ENCODE data around the gene DPP9.

The DPP9 gene

DNA sequence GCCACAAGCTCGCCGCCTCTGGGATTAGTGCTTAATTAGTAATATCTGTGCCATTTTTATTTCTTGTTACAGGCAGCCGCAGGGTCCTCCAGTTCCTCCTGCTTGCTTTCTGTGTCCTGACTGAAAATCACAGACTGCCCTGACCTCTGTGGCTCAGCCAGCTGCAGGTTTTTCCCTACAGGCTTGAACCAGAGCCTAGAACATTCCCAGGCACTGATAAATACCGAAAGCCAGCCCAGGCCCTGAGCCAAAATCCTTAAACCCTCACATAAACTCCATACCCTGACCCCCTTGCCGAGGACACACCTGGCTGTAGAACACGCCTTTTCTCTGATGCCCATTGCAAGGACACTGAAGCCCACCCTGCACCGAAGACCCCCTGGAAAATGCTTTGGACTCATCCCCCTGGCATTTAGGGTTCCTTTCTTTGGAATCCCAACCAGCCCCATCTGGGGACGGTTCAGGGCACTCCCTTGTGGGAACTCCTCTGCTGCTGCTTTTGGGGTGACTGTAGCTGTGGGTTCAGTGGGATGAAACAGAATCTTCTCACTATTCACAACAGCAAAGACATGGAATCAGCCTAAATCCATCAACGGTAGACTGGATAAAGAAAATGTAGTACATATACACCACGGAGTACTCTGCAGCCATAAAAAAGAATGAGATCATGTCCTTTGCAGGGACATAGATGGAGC is 15.5 kb downstream of the DPP9 start:
- DNase-seq = no peak

DNA sequence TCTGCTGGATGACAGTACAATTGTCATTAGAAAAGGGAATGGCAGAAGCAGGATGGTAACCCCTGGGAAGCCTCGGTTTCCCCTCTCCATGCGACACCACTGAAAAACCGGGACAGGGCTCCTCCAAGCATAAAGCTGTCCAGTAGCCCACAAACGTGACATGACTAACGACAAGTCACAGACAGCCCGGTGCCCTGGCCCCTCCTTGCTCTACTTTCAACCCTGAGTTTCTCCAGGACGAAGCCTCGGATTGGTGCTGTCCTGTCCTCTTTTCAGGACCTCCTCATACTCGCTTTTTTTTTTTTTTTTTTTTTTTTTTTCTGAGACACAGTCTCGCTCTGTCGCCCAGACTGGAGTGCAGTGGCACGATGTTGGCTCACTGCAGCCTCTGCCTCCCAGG is 16.3 kb downstream of the DPP9 start:
- no peak for DNase-seq

DNA sequence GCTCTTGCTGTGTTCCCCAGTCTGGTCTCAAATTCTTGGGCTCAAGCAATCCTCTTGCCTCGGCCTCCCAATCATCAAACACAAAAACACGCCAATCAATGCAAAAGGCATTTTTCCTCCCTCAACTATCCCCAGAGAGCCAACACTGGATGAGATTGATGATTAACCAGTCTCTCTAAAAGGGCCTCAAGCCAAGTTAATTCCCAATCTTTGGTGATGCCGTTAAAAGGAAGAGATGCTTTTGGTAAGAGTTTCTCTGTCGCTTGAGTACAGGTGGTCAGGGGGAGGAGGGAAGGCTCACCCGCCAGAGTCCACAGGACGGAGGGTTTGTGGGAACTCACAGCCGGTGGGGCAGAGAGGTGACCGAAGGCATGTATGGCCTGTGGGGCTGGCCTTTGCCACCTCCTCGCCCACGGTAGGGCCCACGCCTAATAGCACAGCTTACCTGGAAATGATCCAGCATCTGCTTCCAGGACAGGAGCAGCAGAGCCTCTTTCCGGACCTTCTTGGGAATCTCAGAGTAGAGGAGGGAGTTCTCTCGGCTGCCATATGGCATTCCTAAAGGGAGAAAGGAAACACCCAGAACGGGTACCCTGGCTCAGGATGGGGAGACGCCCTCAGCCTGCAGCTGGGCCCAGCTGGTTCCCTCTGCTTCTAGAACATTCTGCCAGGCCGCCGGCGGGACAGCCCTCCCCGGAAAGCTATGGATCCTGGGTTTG is 18.1 kb downstream of the DPP9 start:
- DNase-seq = no peak

DNA sequence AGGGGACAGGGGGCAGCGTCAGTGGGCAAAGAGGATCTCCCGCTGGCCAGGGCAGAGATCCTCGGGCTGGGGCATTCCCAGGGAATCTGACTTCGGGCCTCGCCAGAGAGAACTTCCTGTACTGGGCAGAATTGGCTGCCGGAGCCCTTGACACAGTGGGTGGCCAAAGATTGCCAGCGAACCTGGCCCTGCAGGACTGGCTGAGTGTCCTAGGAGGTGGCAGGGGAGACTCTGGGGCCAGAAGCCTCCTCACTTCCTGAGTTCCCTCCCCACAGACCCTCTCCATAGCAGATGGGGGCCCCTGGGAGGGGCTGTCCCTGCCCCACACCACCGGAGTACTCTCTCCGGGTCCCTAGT is 19.3 kb downstream of the DPP9 start:
- no peak for DNase-seq

DNA sequence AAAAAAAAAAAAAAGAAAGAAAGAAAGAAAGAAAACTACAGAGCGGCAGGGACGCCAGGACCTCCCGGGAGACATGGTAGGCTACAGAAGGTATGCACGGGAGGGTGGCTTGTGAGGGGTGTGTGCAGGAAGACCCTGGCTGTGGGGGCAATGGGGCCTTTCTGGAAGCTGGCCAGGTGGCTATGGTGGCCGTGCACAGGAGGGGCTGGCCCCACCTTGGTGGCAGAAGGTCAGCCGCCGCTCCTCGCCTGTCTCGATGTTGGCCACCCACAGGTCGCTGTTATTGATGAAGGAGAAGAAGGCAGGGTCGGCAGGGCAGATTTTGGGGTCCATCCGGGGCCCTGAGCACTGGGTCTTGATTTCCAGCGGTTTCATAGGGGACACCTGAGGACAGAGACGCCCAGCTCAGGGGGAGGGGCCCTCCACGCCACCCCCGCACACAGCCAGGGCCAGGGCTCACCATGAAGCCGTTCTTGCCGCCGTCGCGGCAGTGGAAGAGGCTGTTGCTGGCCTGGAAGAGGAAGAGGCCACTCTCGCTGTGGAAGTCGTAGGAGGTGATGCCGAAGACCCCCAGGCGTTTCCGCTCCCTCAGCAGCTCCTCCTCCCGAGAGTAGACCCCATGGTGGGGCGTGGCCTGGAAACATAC is 19.8 kb downstream of the DPP9 start:
- no peak for DNase-seq

DNA sequence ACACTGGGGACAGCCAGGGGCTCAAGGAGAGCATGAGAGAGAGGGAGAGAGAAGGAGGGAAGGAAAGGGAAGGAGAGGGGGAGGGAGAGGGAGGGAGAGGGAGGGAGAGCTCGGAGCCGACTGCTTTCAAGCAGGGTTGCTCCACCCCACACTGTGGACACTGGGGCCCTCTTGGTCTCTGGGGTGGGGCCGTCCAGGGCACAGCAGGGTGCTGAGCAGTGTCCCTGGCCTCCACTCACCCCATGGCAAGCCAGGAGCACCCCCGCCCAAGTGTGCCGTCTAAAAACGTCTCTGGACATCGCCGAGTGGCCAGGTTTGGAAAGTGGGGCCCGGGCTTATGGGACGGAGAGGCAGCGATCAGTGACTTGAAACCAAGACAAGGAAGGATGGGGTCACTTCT is 20.9 kb downstream of the DPP9 start:
- DNase-seq = no peak

DNA sequence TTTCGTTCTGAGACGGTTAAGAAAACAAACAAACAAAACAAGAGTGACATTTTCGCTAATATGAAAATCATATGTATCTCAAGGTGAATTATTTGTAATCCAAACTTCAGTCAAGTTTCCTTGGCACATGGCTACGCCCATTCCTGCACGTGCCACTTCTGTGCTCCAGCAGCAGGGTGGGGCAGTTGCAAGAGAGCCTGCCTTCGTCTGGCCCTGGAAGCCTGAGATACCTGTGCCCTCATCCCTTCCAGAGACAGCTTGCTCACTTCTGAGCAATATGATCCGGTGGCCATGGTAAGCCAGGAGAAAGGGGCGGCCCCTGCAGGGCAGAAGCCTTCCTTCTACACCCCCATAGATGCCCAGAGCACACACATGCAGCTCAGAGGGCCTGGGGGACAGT is 22.1 kb downstream of the DPP9 start:
- no peak for DNase-seq

DNA sequence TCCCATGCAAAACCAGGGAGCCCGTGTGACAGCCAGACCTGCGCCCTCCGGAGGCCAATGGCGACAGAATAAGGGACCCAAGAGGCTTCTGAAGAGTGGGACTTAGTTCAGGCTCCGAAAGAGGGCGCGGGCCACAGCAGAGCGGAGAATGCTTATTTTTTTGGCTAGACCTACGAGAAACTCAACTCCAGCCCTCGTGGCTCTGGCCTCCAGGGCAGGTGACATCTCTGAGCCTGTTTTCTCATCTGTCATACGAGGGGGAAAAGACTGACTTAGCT is 23.0 kb downstream of the DPP9 start:
- DNase-seq = no peak

DNA sequence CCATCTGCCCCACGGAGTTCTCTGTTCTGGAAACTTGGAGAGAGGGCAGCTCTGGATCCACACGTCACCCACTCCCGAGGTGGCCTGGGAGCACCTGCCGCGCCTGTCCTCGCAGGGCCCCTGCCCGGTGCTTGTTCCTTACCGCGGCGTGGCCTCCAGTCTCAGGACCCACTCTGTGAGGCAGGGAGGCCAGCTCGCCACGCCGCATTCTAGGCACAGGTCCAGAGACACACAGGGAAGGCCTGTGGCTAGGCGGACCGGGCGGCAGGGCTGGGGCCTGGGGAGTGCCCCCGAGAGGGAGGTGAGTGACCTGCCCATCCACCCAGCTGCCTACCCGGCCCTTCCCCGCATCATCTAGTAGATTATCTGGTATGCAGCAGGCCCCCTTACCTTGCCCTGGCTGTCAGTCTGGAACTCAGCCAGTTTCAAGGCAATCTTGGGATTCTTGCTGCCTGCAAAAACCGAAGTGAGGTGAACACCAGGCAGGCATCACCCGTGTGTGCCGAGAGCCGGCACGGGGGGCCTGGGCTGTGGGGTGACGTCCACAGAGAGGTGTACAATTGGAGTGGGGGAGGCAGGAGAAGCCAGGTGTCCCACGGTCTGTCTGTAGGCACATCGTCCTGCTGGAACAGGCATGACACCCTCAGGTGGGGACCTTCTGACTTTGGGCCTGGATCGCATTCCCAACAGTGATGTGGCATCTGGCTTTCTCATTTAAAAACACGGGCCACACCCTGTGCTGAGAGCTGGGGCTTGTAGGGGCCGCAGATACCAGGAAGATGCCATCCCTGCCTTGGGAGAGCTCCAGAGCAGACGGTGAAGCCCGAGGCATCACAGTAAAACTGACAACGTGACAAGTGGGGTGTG is 23.6 kb downstream of the DPP9 start:
- no peak for DNase-seq

DNA sequence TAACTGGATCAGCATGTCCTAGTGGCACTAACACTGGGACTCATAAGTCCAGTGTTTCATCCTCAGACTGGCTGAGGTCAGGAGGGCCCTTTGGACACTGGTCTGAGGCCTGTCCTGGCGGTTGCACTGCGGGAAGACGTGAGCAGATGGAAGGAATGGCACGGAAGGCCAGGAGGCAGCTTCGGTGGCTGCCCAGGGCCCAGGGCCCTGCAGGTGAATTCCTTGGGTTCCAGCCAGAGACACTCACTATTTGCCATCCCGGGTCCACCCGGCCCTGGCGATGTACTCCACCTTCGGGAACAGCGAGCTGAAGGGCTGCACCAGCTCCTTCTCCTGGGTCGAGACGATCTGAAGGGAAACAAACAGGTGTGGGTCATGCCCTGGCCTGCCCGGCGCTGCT is 26.3 kb downstream of the DPP9 start:
- DNase-seq = no peak

DNA sequence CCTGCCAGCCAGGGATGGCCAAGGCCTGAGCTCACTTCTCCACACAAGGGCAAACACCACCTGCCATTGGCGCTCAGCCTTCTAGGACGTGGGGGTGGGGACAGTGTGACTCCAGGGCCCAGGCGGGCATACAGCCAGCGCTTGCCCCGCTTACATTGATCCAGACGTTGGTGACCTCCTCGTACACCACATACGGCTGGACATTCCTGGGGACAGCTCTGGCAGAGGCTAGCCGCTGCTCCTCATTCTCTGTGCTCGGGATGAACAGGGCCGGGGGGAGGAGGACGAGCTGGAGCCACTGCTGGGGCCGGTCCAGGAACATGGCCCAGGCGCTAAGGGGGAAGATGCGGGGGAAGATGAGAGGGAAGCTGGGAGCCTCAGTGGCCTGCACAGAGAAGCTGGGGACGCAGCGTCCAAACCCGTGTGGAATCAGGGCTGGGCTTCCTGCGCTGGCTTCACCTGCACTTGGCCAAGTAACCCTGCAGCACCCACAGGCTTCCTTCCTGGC is 28.4 kb downstream of the DPP9 start:
- no peak for DNase-seq

DNA sequence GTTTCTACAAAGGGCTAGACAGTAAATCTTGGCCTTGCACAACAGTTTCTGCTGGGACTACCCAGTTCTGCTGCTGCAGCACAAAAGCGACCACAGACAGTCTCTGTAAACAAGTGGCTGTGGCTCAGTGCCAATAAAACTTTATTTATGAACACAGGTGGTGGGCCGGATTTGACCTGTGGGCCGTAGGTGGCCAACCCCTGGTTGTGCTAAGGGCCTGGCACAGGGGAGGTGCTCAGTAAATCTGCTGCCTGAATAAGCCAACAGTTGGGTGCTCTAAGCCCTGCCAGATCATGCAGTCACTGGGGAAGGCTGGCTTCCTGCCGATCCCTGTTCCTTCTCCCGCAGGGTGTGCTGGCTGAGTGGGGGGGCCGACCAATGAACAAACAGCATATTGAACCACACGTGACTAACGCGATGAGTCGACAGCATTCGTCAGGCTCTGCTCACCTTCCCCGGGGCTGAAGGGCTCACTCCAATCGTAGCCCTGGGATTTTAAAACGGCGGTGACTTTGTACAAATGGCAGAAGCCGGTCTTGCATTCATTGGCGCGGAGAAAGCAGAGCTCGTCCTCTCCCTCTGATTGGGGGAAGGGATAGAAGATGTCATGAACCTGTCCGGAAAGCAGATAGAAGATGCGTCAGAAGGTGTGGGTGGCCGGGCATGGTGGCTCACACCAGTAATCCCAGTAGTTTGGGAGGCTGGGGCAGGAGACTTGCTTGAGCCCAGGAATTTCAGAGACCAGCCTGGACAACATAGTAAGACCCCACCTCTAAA is 29.2 kb downstream of the DPP9 start:
- DNase-seq = no peak

DNA sequence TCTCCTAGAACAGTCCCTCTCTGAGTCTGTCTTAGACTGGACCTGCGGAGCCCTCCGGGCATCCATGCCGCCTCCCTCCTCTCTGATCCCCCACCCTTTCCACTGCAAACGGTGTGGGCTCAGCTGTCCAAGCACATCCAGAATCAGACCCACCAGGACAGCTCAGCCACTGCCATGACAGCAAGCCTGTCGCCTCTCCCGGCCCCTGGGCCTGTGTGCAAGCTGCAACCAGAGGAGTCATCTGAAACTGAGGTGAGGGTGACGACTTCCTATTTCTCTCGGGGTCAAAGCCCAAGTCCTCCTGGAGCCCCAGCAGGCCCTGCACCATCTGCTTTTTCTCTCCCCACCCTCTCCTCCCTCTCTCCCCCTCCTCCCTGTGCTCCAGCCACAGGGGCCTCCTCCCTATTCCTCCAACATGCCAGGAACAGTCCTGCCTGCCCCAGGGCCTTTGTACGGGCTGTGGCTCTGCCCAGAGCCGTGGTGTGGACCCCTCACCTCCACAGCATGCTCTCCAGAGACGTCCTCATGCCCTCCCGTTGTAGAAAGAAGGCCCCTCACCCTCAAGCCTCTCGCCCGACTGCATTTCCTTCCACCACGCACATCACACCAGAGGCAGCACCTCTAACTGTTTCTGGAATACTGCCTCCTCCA is 30.0 kb downstream of the DPP9 start:
- no peak for DNase-seq

DNA sequence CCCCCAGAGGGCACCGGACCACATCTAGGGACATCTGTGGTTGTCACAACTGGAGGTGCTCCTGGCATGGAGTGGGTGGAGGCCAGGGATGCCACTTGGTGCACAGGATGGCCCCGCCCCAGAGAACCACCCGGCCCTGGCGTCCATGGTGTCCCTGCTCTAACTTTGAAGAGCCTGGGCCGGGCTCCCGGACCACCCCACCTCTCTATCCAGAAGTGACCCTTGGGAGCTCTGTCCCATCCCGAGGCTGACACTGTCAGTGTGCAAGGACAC is 30.6 kb downstream of the DPP9 start:
- no peak for DNase-seq

DNA sequence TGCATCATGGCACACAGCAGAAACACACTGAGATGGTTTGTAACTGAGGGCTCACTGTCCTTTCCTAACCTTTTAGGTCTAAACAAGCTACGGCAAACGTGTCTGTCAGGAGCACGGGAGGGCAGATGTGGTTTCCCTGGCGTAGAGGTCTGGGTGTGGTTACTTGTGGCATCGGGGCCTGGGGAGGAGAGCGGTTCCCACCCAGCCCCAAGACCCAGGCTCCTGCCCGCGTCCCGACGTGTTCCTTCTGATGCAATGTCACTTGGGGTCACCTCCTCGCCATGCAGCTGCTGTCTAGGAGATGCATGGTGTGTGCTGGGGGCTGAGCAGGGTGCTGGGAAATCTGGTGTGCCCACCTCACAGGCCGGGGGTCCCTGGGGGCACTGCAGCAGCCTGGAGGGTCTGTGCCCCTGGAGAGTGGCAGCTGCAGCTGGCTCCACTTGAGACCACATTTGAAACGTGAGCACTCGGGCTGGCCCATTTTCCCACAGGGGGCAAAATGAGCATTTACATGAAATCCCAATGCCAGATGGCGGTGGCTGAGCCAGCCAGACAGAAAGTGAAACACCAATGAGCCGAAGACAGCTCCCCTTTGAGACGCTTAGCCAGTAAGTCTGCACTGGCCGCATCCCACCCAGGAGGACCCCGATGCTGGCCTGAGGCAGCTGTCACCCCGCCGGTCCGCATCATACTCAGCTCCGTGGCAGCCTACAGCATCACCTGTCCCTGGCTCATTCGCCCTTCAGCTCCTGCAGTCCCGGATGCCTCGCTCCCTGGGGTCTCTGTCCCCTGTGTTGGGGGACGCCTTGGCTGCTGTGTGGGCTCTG is 31.2 kb downstream of the DPP9 start:
- no peak for DNase-seq

DNA sequence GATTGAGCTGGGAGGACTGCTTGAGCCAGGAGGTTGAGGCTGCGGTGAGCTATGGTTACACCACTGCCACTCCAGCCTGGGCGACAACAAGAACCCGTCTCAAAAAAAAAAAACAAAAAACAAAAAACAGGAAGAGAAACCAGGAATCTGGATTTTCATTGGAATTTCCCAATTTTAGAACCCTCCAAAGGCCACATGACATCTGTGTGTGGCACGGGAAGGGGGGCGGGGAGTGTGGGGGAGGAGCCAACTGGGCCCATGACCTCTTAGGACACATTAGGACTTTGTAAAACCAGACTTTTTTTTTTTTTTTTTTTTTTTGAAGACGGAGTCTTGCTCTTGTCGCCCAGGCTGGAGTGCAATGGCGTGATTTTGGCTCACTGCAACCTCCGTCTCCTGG is 32.3 kb downstream of the DPP9 start:
- no peak for DNase-seq

DNA sequence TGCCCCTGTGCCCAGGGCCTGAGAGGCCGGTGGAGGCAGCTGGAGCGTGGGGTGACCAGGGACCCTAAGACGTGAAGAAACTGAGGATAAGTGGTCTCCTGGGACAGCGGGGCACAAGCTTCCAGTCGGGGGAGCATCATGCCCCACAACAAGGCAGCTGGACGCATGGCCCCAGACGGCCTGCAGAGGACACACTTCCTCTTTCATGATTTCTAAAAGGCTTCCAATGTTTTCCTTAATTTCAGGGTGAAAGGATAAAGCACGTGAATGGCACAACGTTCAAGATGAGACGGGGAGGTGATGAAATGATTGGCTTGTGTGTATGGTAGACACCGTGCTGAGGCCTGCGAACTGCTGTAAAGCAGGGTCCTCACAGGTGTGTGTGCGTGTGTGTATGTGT is 33.3 kb downstream of the DPP9 start:
- DNase-seq = no peak

DNA sequence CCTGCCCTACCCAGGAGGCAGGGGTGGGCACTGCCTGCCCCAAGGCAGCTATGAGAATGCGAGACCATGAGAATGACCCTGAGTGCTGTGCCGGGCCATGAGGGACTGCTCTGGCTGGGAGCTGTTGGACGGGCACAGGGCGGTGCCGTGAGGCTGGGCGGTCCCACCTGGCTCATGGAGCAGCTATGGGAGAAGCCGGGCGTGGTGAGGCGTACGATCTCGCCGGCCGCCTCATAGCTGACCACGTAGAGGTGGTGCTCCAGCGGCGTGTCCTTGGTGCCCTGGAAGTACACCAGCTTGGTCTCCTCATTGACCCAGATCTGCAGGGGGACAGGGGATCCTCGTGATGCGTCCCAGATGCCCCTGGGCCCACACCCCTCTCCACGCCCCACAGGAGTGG is 34.2 kb downstream of the DPP9 start:
- no peak for DNase-seq

DNA sequence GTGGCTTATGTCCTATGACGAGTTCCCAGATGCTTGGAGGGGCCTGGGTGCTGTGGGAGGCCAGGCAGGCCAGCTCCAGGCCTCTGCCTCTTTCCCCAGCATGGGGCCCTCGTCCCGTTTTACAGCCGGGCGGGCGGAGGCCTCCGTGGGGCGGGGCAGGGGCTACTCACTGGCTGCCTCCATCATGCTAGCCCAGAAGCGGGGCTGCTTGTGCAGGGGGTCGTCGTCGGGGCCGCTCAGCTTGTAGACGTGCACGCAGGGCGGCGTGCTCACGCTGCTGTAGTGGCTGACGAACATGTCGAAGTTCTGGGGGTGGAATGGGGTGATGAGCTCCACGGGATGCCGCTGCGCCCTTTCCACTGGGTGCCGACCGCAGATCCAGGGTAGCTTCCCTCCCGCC is 35.1 kb downstream of the DPP9 start:
- no peak for DNase-seq

DNA sequence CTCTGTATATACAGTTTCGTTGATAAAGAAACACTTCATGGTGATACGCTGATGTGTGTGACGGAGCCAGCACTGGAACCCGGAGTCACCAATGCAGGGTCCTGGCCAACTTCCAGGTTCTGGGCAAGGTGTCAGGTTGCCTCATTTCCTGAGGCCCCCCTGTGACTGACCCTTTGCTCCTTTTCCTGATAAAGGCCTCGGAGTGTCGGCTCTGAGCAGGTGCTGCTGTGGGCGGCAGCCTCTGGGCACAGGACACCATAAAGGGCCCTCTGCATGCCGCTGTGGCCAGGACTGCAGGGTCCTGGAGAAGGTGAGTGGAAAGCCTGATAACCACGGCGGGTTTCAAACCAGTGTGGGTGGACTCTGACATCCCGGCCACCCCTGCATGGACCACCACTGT is 36.2 kb downstream of the DPP9 start:
- no peak for DNase-seq

DNA sequence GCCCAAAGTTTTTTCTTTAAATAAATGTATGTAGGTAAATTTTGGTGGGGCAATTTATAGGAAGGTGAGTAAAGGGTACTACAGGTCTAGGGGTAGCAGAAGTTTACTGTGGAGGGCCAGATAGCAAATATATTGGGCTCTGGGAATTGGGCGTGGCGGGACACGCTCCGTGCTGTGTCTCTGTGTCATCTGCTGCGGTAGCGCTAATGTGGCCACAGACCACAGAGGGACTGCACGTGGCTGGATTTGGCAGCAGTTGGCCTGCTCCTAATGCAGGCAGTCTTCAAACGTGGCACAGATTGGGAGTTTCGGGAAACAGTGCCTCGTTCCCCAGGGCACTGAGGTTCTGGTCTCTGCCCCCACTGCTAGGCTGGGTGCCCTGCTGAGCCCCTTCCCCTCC is 36.9 kb downstream of the DPP9 start:
- no peak for DNase-seq

All from NCI-H2107 (cell line).